Activated T-helper 2 cell treated with anti-CD3 and anti-CD28 coated beads, Interferon-gamma antibody, Interleukin-2, Interleukin-4, amounts not matched to agents 10 μg/mL and 5 μg/mL and 100 μg/mL, durations not matched to agents 14 hours and 24 hours and 36 hours (primary cell): Measurements from ENCODE around the gene HOXA13. TPM values are rescaled to one million over a fixed set of nuclear protein-coding genes. Genes with fewer than 3 reads are reported as not detected.

Experiments
- DNase-seq: peaks from one replicate; pipeline ENCODE4 v3.0.0; 2021; ENCODE audit warnings: low spot score
- H3K27ac Mint-ChIP-seq: one replicate; pipeline ENCODE4 v1.8.0; 2021; ENCODE audit warnings: mixed read lengths
- H3K27me3 Mint-ChIP-seq: one replicate; pipeline ENCODE4 v1.8.0; 2021; ENCODE audit warnings: low read depth, mixed read lengths
- H3K36me3 Mint-ChIP-seq: one replicate; pipeline ENCODE4 v1.8.0; 2021; ENCODE audit warnings: low read depth, mixed read lengths
- H3K4me1 Mint-ChIP-seq: one replicate; pipeline ENCODE4 v1.8.0; 2021; ENCODE audit warnings: low read depth, mixed read lengths
- H3K4me3 Mint-ChIP-seq: one replicate; pipeline ENCODE4 v1.8.0; 2021; ENCODE audit warnings: low read depth, mild to moderate bottlenecking, moderate library complexity, mixed read lengths
- H3K9me3 Mint-ChIP-seq: one replicate; pipeline ENCODE4 v1.8.0; 2021; ENCODE audit warnings: mixed read lengths
- intact Hi-C: fragments of 100-400 bp; cut with micrococcal nuclease; formaldehyde crosslinking; loops from one replicate; pipeline ENCODE4 v1.15.1; 2023
- total RNA-seq: library from RNA; stranded (reverse); gene quantifications from 2 replicates; pipeline ENCODE4 v1.2.3, GENCODE V29; 2022

Gene HOXA13
- total RNA-seq, 1 donor from 2014 or later, result not detected

DNA sequence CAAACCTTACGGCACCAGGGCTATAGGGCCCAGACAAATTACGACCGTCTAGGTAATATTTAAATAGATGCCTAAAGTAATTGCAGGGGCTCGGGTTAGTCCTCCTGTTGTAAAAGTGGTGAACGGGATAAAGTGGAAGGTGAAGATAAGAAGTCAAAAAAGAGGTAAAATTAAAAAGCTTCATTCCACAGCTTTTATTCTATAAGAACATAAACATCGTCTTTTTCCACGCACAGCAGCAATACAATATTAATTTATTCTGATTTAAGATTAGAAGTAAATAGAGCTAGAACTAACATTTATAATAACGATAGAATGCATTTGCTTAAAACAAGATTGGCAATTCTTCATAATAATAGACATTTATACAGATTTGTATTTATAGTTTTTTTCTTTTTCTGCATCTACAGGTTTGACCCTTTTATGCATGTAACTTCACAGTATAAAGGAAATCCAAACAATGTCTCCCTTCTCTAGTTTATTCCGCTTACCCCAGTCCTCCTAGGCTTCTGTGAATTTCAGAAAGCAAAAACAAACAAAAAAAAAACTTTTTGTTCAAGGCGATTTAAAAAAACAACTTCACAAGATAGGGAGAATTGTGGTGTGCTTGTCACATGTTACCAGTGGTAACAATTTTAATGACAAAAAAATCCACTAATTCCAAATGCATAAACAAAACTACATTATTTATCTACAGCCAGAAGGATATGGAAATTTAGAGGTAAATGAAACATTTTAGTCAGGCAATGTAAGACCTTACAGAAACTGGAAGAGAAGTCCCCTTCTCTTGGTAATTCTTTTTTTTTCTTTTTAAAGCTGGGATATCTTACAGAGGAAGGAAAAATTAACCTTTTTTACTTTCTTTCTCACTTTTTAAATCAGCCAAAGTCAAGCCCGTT lies 29.2 kb downstream of the HOXA13 start:
- DNase-seq, result no peak
- H3K27ac Mint-ChIP-seq, result no peak overlapping the region
- H3K4me3 Mint-ChIP-seq, result no peak overlapping the region
- H3K27me3 Mint-ChIP-seq, result peaks cover 68% of the 10 kb centered on the region
- intact Hi-C loops, result loop anchor here (2.0 kb wide), 2 partner anchors 14 kb away; partner anchors contain the start of genes HOXA11 and HOXA7
- no peaks in the 10 kb centered on the region for H3K36me3 Mint-ChIP-seq
- H3K4me1 Mint-ChIP-seq, result peaks cover 4% of the 10 kb centered on the region
- no peaks in the 10 kb centered on the region for H3K9me3 Mint-ChIP-seq

DNA sequence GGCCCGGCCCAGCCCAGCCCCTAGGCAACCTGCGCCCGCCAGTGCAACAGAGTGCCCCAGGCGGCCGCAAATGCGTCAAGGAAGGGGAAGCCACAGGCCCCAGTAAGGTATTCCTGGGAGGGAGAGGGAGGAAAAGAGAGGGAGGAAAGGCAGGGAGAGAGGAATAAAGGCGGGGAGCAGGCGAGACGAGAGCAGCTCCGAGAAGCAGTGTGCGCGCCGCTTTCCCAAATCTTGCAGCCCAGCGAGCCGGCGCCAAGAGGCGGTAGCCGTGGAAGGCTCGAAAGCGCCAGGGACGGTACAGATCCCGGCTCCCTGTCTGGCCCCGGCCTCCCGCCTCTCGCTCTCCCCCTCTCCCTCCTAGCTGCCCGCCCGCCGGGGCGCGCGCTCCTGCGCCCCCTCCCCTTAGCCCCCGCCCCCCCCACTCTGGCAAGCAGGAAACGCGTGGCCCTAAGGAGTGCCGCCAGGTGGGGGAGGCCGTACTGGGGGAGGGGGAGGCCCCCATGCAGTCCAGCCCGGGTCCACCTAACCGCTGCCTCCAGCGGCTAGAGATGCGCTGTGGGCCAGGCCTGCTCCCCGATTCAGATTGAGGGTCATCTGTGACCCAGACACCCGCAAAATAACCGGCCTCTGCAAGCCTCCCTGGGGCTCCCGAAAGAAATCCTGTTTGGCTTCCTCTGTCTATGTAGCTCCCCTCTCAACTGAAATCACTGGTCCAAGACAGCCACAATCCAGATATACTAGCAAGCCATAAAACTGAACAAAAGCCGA lies 30.0 kb downstream of the HOXA13 start:
- no peaks in the 10 kb centered on the region for H3K9me3 Mint-ChIP-seq
- intact Hi-C loops, result loop anchor here (2.0 kb wide), 3 partner anchors 13 to 29 kb away; partner anchors contain the start of genes HOXA11 and HOXA7
- H3K36me3 Mint-ChIP-seq, result no peaks in the 10 kb centered on the region
- peaks cover 5% of the 10 kb centered on the region for H3K4me1 Mint-ChIP-seq
- H3K4me3 Mint-ChIP-seq, result no peak overlapping the region
- no peak overlapping the region for H3K27ac Mint-ChIP-seq
- no peak for DNase-seq
- peaks cover 66% of the 10 kb centered on the region for H3K27me3 Mint-ChIP-seq

DNA sequence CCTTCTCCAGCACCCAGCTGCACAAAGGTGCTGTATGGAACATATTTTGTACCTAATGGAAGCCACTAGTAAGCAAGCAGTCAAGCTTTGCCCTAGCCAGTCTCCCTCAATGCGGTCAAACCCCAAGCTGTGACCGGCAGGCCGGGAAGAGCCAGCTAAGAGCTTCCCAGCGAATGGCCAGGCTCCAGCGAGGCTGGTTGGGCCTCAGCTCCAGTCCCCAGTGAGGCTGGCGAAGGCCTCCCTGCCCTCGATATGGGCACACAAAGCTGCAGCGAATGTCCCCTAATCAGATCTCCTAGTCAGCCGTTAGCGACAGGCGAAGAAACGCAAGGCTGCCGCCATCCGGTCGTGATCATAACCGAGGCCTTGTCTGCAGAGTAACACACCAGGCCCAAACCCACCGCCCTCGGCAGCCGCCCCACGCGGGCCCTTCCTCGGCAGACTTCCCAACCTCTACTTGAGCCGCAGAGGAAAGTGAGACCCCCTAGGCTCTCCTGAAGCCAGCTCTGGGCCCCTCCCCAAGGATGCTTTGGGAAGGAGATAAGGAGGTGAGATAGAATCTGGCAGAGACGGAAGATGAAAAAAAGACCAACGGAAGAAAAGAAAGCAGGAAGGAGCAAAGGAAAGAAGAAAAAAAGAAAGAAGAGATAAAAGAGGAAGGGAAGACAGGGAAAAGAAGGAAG lies 31.5 kb downstream of the HOXA13 start:
- no peak overlapping the region for H3K27ac Mint-ChIP-seq
- no peaks in the 10 kb centered on the region for H3K9me3 Mint-ChIP-seq
- H3K27me3 Mint-ChIP-seq, result peaks cover 73% of the 10 kb centered on the region
- H3K4me1 Mint-ChIP-seq, result peaks cover 5% of the 10 kb centered on the region
- H3K36me3 Mint-ChIP-seq, result no peaks in the 10 kb centered on the region
- no peak overlapping the region for H3K4me3 Mint-ChIP-seq
- intact Hi-C loops, result loop anchor here (2.0 kb wide), 1 partner anchor 30 kb away; no protein-coding TSS in a partner anchor
- DNase-seq, result no peak

DNA sequence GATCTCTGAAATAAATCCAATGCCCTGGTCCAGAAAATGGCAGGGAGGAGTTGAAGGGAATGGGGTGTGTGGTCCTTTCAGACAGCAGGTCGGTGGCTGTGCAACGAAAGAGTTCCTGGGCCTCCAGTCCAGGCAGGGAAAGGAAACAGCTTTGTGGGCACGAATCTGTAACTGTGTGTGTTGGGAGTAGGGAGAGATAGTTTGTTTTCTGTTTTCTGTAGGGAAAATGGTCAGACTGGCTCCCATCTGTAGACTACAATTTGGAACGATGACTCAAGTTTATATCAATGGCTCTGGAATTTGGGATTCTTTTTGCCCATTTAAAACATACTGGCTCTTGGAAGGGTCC lies 32.0 kb downstream of the HOXA13 start:
- no peak for DNase-seq
- H3K9me3 Mint-ChIP-seq, result no peaks in the 10 kb centered on the region
- intact Hi-C loops, result loop anchor here (2.0 kb wide), 2 partner anchors 31 to 73 kb away; no protein-coding TSS in a partner anchor
- no peak overlapping the region for H3K27ac Mint-ChIP-seq
- no peaks in the 10 kb centered on the region for H3K36me3 Mint-ChIP-seq
- H3K4me3 Mint-ChIP-seq, result no peak overlapping the region
- peaks cover 5% of the 10 kb centered on the region for H3K4me1 Mint-ChIP-seq
- peaks cover 78% of the 10 kb centered on the region for H3K27me3 Mint-ChIP-seq

DNA sequence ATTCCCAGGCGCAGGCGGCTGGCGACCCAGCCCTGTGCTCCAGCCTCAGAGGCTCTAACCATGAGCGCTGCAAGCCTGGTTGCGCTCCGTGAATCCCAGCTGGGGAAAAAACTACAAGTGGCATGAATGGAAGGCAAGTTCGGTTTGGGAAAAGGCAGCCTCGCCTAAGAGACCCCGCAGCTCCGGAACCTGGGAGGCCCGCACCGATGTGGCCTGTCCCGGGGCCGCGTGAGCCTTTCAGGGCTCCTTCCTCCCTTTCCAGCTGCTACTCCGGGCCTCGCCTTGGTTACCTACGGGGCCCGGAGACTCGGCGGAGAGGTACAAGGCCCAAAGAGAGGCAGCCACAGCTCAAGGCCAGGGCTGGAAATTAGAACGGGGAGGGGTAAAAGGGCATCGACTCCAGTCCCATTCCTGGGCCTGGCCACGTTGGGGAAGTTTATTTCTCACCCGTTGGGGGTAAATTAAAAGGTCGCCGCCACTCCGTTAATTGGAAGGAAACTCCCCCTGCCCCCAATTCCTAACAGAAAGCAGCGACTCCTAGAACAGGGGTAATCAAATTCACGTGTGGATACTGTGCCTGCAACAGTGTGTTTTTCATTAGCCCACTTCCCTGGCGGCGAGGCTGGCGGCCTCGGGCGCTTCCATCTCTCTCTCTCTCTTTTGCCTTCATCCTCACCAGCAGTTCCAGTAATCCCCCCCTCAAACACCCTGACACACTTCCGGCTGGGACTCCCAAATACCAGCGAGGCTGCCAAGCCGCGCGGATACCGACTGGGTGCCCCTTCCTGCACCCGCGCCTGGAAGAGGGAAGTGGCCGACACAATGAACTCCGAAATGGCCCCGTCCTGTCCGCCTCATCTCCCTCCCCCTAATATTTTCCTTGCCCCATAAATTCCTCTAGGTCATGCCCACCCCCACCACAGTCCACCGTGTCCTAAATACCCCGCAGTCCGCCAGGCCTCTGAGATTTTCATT lies 33.1 kb downstream of the HOXA13 start:
- H3K27ac Mint-ChIP-seq, result peak overlapping the region; percentile 49
- intact Hi-C loops, result loop anchor here (2.0 kb wide), 1 partner anchor 74 kb away; no protein-coding TSS in a partner anchor
- peaks cover 3% of the 10 kb centered on the region for H3K4me1 Mint-ChIP-seq
- H3K36me3 Mint-ChIP-seq, result no peaks in the 10 kb centered on the region
- H3K4me3 Mint-ChIP-seq, result no peak overlapping the region
- no peaks in the 10 kb centered on the region for H3K9me3 Mint-ChIP-seq
- no peak for DNase-seq
- peaks cover 81% of the 10 kb centered on the region for H3K27me3 Mint-ChIP-seq

DNA sequence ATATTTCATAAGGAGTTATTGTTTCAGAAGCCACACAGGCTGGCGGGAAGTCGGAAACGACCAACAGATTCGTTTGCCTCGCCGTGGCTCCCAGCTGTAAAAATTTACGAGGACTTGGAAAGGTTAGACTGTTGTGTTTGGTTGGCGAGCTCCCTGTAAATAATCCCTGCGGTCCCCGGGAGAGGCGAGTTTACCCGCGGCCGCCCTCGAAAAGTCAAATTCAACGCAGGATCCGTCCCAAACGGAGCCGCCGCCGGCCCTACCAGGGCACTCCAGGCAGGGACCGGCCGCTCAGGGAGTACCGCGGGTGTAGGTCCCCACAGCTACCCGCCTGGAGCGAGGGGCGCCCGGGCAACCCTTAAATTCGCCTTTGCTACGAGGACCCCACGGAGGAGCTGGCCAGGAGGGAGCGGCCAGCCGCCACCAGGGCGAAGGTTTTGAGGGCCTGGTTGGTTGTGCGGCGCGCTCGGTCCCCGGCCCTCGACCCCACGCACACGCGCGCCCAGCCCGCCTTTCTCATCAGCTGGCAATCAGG lies 33.8 kb downstream of the HOXA13 start:
- H3K4me1 Mint-ChIP-seq, result peaks cover 4% of the 10 kb centered on the region
- no peak for DNase-seq
- no peaks in the 10 kb centered on the region for H3K9me3 Mint-ChIP-seq
- H3K27me3 Mint-ChIP-seq, result peaks cover 76% of the 10 kb centered on the region
- no peak overlapping the region for H3K4me3 Mint-ChIP-seq
- H3K36me3 Mint-ChIP-seq, result no peaks in the 10 kb centered on the region
- no peak overlapping the region for H3K27ac Mint-ChIP-seq
- intact Hi-C loops, result loop anchor here (1.0 to 2.0 kb wide), 3 partner anchors 10 to 75 kb away; partner anchors contain the start of gene HOXA7

DNA sequence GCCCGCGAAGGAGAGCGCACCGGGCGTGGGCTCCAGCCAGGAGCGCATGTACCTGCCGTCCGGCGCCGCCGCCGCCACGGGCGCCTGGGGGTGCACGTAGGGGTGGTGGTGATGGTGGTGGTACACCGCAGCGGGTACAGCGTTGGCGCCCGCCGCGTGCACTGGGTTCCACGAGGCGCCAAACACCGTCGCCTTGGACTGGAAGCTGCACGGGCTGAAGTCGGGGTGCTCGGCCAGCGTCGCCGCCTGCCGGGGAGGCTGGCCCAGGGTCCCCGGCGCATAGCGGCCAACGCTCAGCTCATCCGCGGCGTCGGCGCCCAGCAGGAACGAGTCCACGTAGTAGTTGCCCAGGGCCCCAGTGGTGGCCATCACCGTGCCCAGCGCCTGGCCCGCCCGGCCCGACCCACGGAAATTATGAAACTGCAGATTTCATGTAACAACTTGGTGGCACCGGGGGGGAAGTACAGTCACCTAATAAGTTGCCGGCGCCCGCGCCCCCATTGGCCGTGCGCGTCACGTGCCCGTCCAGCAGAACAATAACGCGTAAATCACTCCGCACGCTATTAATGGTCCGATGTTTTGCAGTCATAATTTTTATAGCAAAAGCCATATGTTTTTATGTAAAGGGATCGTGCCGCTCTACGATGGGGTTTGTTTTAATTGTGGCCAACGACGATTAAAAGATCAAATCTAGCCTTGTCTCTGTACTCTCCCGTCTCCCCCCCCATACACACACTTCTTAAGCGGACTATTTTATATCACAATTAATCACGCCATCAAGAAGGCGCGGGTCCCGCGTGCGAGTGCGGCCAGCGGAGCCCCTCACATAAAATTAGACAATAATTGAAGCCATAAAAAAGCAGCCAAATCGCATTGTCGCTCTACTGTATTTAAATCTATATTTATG lies 34.5 kb downstream of the HOXA13 start, which contains the start of gene HOXA9:
Gene HOXA9, minus strand, starts transcription at position 449 of the 907 bp plus-strand sequence. Its CDS starts 80 bp downstream, at position 369.
- peak within 1 kb of the TSS; percentile 65 for H3K27ac Mint-ChIP-seq

DNA sequence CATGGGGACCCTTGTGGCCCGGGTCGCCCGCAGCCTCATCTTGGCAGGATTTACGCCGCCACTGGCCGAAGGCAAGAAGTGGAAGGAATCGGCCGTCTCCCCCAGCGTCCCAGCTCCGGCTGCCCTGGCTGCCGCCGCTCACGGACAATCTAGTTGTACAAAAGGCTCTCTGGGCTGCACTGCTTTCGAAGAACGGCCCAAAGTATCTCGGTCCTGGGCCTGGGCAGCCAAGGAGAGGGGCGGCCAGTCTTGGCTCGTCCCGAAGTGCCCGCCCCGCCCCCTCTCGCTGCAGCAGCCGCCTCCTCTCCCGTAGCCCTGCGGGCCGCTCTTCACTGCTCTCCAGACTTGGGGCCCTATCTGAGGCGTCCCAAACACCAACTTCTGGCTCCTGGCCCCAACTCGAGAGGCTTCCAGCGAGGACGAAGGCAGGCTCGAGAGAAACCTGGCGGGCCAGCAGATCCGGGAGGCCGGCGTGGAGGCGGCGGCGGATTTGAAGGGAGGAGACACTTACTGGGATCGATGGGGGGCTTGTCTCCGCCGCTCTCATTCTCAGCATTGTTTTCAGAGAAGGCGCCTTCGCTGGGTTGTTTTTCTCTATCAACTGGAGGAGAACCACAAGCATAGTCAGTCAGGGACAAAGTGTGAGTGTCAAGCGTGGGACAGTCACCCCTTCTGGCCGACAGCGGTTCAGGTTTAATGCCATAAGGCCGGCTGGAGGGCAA lies 35.4 kb downstream of the HOXA13 start:
- H3K27me3 Mint-ChIP-seq, result peaks cover 77% of the 10 kb centered on the region
- DNase-seq, result no peak
- intact Hi-C loops, result loop anchor here (1.0 to 5.0 kb wide), 4 partner anchors 8 to 1307 kb away; partner anchors contain the start of gene HOXA7
- no peak overlapping the region for H3K27ac Mint-ChIP-seq
- H3K36me3 Mint-ChIP-seq, result no peaks in the 10 kb centered on the region
- no peak overlapping the region for H3K4me3 Mint-ChIP-seq
- H3K9me3 Mint-ChIP-seq, result no peaks in the 10 kb centered on the region
- peaks cover 7% of the 10 kb centered on the region for H3K4me1 Mint-ChIP-seq

More for the DNA sequence above, 34.5 kb downstream of the HOXA13 start, which contains the start of gene HOXA9:
- H3K4me1 Mint-ChIP-seq, result peaks cover 5% of the 10 kb centered on the region
- no peaks in the 10 kb centered on the region for H3K36me3 Mint-ChIP-seq
- intact Hi-C loops, result loop anchor here (1.0 to 2.0 kb wide), 2 partner anchors 9 to 15 kb away; partner anchors contain the start of gene HOXA7
- H3K9me3 Mint-ChIP-seq, result no peaks in the 10 kb centered on the region
- H3K4me3 Mint-ChIP-seq, result no peak within 1 kb of the TSS
- H3K27me3 Mint-ChIP-seq, result peaks cover 74% of the 10 kb centered on the region
- no peak for DNase-seq

DNA sequence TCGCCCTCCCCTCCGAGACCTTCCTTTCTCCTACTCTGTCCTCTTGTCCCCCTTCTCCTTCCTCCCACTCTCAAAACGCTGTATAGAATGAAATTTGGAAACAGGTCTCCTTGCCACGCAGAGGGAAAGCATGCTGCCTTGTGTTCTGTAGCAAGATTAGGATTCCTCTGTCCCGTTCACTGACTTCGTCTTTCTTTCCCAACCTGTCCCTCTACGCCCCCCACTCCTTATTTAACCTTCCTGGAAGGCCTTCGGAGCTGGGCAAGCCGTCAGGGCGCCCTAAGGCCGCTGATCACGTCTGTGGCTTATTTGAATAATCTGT lies 35.9 kb downstream of the HOXA13 start:
- no peak overlapping the region for H3K4me3 Mint-ChIP-seq

More for the DNA sequence above, 35.9 kb downstream of the HOXA13 start:
- peaks cover 7% of the 10 kb centered on the region for H3K4me1 Mint-ChIP-seq
- H3K27ac Mint-ChIP-seq, result no peak overlapping the region
- intact Hi-C loops, result loop anchor here (2.0 to 5.0 kb wide), 3 partner anchors 13 to 1307 kb away; no protein-coding TSS in a partner anchor
- no peak for DNase-seq
- H3K27me3 Mint-ChIP-seq, result peaks cover 82% of the 10 kb centered on the region
- no peaks in the 10 kb centered on the region for H3K36me3 Mint-ChIP-seq
- no peaks in the 10 kb centered on the region for H3K9me3 Mint-ChIP-seq
